CD14-positive monocyte (primary cell): ENCODE results near the gene MAPK1. TPM values are rescaled to one million over a fixed set of nuclear protein-coding genes. Genes with fewer than 3 reads are reported as not detected.
"Not testable (repeated sequence)": the region's sequence is repeated elsewhere in the genome, so short reads cannot be mapped to it uniquely, and the experiment has no call there.

ENCODE experiments used
- DNase-seq, 3 donors: peaks; one replicate each; pipeline ENCODE4 v3.0.0-alpha.2; 2011 to 2022
- H2AFZ ChIP-seq: 2 replicates; pipeline ENCODE4 v1.6.0; 2012; ENCODE audit warnings: mild to moderate bottlenecking, low read depth, low read length, inconsistent platforms; ENCODE audit not compliant: insufficient read depth, poor library complexity, severe bottlenecking
- H3K27ac ChIP-seq, 2 donors: 1 replicate in 1 of 2; 2 replicates in 1 of 2; pipeline ENCODE4 v1.5.1; 2012 to 2013; ENCODE audit warnings: low read length in 2 of 2, control low read depth in 1 of 2, inconsistent platforms in 1 of 2, low read depth in 1 of 2, mild to moderate bottlenecking in 1 of 2
- H3K27me3 ChIP-seq, 2 donors: one replicate each; pipeline versions ENCODE4 v1.6.0 to v1.6.1; 2011 to 2013; ENCODE audit warnings: low read length in 2 of 2; ENCODE audit not compliant: control insufficient read depth in 2 of 2, insufficient read depth in 2 of 2
- H3K36me3 ChIP-seq, 2 donors: replicated peaks in 1 of 2; 1 replicate in 1 of 2; 2 replicates in 1 of 2; pipeline versions ENCODE4 v1.5.1 to v1.6.1; 2012 to 2013; ENCODE audit warnings: low read length in 2 of 2, control low read depth in 1 of 2, inconsistent platforms in 1 of 2, mild to moderate bottlenecking in 1 of 2; ENCODE audit not compliant: insufficient read depth in 2 of 2, control insufficient read depth in 1 of 2
- H3K4me1 ChIP-seq, 2 donors: 1 replicate in 1 of 2; 2 replicates in 1 of 2; pipeline versions ENCODE4 v1.5.1 to v1.6.1; 2012 to 2013; ENCODE audit warnings: low read length in 2 of 2, control low read depth in 1 of 2, inconsistent platforms in 1 of 2, mild to moderate bottlenecking in 1 of 2, moderate library complexity in 1 of 2; ENCODE audit not compliant: insufficient read depth in 2 of 2, control insufficient read depth in 1 of 2
- H3K4me2 ChIP-seq: replicated peaks from 2 replicates; pipeline ENCODE3; 2012; ENCODE audit warnings: low read length, moderate library complexity, mild to moderate bottlenecking; ENCODE audit not compliant: poor library complexity, severe bottlenecking; ENCODE audit errors: extremely low read depth
- H3K4me3 ChIP-seq, 3 experiments: fragments of 200-600 bp in 1 of 3; sonication (generic) in 1 of 3; replicated peaks in 1 of 3; 1 replicate in 2 of 3; 2 replicates in 1 of 3; pipeline ENCODE4 v1.5.1; 2011 to 2013; ENCODE audit warnings: low read length in 3 of 3, mild to moderate bottlenecking in 3 of 3, control low read depth in 2 of 3, low read depth in 2 of 3, inconsistent platforms in 1 of 3, moderate library complexity in 1 of 3
- H3K79me2 ChIP-seq: 2 replicates; pipeline ENCODE4 v1.6.0; 2012; ENCODE audit warnings: mild to moderate bottlenecking, control low read depth, inconsistent platforms, low read length, moderate library complexity; ENCODE audit not compliant: insufficient read depth
- H3K9ac ChIP-seq: 2 replicates; pipeline ENCODE4 v1.6.0; 2017; ENCODE audit warnings: low read length, mild to moderate bottlenecking; ENCODE audit not compliant: insufficient read depth, poor library complexity, severe bottlenecking
- H3K9me3 ChIP-seq, 2 donors: replicated peaks in 1 of 2; 1 replicate in 1 of 2; 2 replicates in 1 of 2; pipeline versions ENCODE4 v1.5.1 to v1.6.1; 2012 to 2013; ENCODE audit warnings: low read length in 2 of 2, control low read depth in 1 of 2; ENCODE audit not compliant: control insufficient read depth in 1 of 2, insufficient read depth in 1 of 2
- H4K20me1 ChIP-seq: 2 replicates; pipeline ENCODE4 v1.6.0; 2012; ENCODE audit warnings: mild to moderate bottlenecking, low read length, control low read depth, moderate library complexity; ENCODE audit not compliant: insufficient read depth
- H3K27ac Mint-ChIP-seq, 7 donors: one replicate each; pipeline ENCODE4 v1.8.0; 2020; ENCODE audit warnings: mild to moderate bottlenecking in 7 of 7, mixed read lengths in 7 of 7, moderate library complexity in 6 of 7, inconsistent platforms in 2 of 7
- H3K27me3 Mint-ChIP-seq, 3 donors: one replicate each; pipeline ENCODE4 v1.8.0; 2021 to 2022; ENCODE audit warnings: low read depth in 3 of 3, mild to moderate bottlenecking in 3 of 3, mixed read lengths in 3 of 3, moderate library complexity in 3 of 3, inconsistent platforms in 1 of 3
- H3K36me3 Mint-ChIP-seq, 2 donors: one replicate each; pipeline ENCODE4 v1.8.0; 2020; ENCODE audit warnings: mixed read lengths in 2 of 2, inconsistent platforms in 1 of 2, mild to moderate bottlenecking in 1 of 2
- H3K4me1 Mint-ChIP-seq: one replicate; pipeline ENCODE4 v1.8.0; 2020; ENCODE audit warnings: mild to moderate bottlenecking, mixed read lengths
- H3K4me3 Mint-ChIP-seq, 2 donors: one replicate each; pipeline ENCODE4 v1.8.0; 2020; ENCODE audit warnings: mild to moderate bottlenecking in 2 of 2, mixed read lengths in 2 of 2, moderate library complexity in 1 of 2
- H3K9me3 Mint-ChIP-seq, 7 donors: one replicate each; pipeline ENCODE4 v1.8.0; 2020 to 2022; ENCODE audit warnings: mixed read lengths in 7 of 7, mild to moderate bottlenecking in 6 of 7, moderate library complexity in 6 of 7, inconsistent platforms in 2 of 7
- CTCF ChIP-seq: fragments of 200-600 bp; IDR thresholded peaks from one replicate; pipeline ENCODE4 v1.8.0; 2022; ENCODE audit warnings: antibody characterized with exemption, mild to moderate bottlenecking
- WGBS: methylation state at CpG from one replicate; pipeline ENCODE4 v1.1.5; 2013; ENCODE audit warnings: missing lambda C conversion rate; ENCODE audit not compliant: insufficient coverage; 5-methylcytosine and 5-hydroxymethylcytosine counted together
- intact Hi-C, 2 donors: fragments of 100-400 bp; cut with micrococcal nuclease; formaldehyde crosslinking; loops; one replicate each; pipeline versions ENCODE4 v1.15.0 to v1.15.1; 2023
- polyA plus RNA-seq, 3 donors: library from polyadenylated mRNA; depleted of rRNA in 1 of 3; unstranded in 2 of 3; stranded (reverse) in 1 of 3; fragments of 300-500 nt in 2 of 3; fragments of >200 nt in 1 of 3; fragmentation: Illumina TruSeq in 2 of 3; gene quantifications; 1 replicate in 2 of 3; 2 replicates in 1 of 3; pipeline ENCODE4 v1.2.3, GENCODE V29; 2012 to 2021

MAPK1 gene
- polyA plus RNA-seq, 3 donors = 47.0 to 148 (median 118) TPM

- Histone ChIP-seq H3K4me3 (no peak overlapping the region), H3K27me3 (no peaks in the 10 kb centered on the region), H3K27ac (no peak overlapping the region), H3K36me3 (no peaks in the 10 kb centered on the region), H2AFZ (no peak overlapping the region), H3K4me2 (no peak overlapping the region), H4K20me1 (peaks cover 99% of the 10 kb centered on the region), H3K79me2 (peaks cover 100% of the 10 kb centered on the region), H3K9ac (no peak overlapping the region), H3K9me3 (no peaks in the 10 kb centered on the region), H3K4me1 (peaks cover 4 to 9% of the 10 kb centered on the region in 2 donors)
- Mint-ChIP-seq H3K36me3 (peaks cover 8 to 18% of the 10 kb centered on the region in 2 donors), H3K27ac (peak overlapping the region in 2 of 7 donors; percentile 36 to 42), H3K27me3 (peaks cover 0 to 1% (median 1%) of the 10 kb centered on the region in 3 donors), H3K4me3 (no peak overlapping the region), H3K9me3 (no peaks in the 10 kb centered on the region), H3K4me1 (peaks cover 41% of the 10 kb centered on the region)
- intact Hi-C loops = no loop called here
- DNase-seq = no peak
- TF ChIP-seq CTCF = no peak
- WGBS = no CpG with 5 or more reads among the region's 7 CpGs
These were observed 41.2 kb downstream of the MAPK1 start for GRCh38 chr22:21826204-21826603.

GRCh38 chr22:21824962-21825361, 42.5 kb downstream of the MAPK1 start:
- H3K27ac Mint-ChIP-seq = peak overlapping the region in 5 of 7 donors; percentile 20 to 70 (median 63)
- H3K4me3 Mint-ChIP-seq = not testable (repeated sequence)

More at GRCh38 chr22:21824962-21825361, 42.5 kb downstream of the MAPK1 start:
- WGBS = 100% methylated on average over 2 of the region's 7 CpGs
- H3K36me3 ChIP-seq, H2AFZ ChIP-seq, H3K9ac ChIP-seq, H3K4me2 ChIP-seq, H3K9me3 ChIP-seq, H3K27me3 ChIP-seq, DNase-seq, H3K4me3 ChIP-seq, H3K27me3 Mint-ChIP-seq, H3K9me3 Mint-ChIP-seq: not testable (repeated sequence)
- Histone ChIP-seq H4K20me1 (peaks cover 97% of the 10 kb centered on the region), H3K27ac (peak overlapping the region in 1 of 2 donors; percentile 46), H3K79me2 (peaks cover 100% of the 10 kb centered on the region), H3K4me1 (peaks cover 9 to 14% of the 10 kb centered on the region in 2 donors)
- Mint-ChIP-seq H3K36me3 (peaks cover 7 to 20% of the 10 kb centered on the region in 2 donors), H3K4me1 (peaks cover 47% of the 10 kb centered on the region)
- intact Hi-C loops = loop anchor here in 1 of 2 donors (5.0 kb wide), 1 partner anchor 32 kb away; no protein-coding TSS in a partner anchor
